Skeletal muscle cell (primary cell): ENCODE measurements around the gene SH3TC1.

Experiments used
- DNase-seq: peaks from one replicate; pipeline ENCODE4 v3.0.0-alpha.2; 2010; ENCODE audit warnings: low read depth
- H3K4me3 ChIP-seq: 2 replicates; pipeline ENCODE4 v1.5.1; 2011; ENCODE audit warnings: low read depth, mild to moderate bottlenecking, control low read depth, low read length, moderate library complexity

Gene SH3TC1

DNA sequence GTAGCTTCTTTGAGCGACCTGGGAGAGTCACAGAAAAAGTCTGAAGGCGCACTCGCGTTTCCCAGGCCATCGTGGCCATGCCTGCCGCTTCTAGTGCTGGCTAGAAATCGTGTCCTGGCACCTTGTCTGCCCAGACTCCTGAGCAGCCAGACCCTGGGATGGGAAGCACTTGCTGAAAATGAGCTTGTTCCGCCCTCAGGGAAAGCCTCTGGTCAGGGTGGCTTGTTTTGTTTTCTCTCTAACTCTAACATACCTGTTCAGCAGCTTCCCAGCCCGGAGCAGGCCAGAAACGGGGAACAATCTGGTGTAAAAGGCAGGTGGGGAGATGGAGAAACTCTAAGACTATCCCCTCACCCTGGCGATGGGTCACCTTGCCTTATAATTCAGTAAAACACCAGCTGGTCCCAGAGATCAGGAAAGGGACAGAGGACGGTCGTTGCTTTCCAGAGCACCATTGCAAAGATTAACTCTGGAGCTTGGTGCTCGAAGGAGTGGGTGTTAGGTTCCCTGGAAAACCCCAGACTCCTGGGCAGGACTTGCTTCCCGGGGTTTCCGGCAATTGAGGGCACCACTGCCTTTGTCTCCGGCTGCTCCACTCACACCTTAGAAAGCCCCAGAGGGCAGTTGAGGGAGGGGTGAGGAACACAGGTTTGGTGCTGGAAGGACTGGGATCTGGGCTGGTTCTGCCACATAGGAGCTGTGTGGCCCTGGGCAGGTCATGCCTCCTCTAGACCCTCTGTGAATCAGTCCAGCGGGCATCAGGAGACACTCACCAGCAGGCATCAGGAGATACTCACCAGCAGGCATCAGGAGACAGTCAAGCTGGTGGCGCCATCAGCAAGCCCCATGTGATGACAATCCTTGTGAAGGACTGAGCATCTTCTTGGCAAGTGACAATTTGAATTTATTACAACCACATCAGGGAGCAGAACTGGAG, 4.5 kb upstream of the SH3TC1 start:
- no peak overlapping the region for H3K4me3 ChIP-seq

GRCh38 chr4:8195431-8195830, 3.7 kb upstream of the SH3TC1 start:
- DNase-seq, result no peak
- no peak overlapping the region for H3K4me3 ChIP-seq

More for the DNA sequence above, 4.5 kb upstream of the SH3TC1 start:
- DNase-seq, result no peak

DNA sequence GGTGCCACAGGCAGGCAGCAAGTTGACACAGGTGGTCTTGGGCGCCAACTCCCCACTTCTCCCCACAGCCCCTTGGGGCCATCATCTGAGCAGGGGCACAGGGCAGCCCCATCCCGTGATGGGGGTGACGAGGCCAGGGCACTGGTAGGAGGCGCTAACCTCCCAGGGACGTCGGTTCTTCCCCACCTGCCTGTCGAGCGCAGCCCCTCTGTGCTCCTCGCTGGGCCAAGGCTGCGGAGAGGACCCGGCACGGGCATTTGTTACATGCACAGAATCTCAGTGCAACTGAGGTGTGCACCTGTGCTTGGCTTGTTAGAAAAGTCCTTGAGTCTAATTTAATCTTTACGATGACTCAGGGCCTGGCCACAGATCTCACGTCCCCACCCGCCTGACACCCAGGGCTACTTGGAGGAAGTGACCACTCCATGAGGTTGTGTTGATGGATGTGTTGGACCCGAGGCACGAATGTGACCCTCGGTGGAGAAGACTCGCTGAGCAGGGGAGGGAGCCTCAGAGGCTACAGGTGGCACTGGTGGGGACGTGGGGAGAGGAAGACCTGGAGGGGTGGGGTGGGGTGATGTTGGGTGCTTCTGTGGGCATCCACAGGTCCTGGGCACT, 3.1 kb upstream of the SH3TC1 start:
- no peak overlapping the region for H3K4me3 ChIP-seq
- DNase-seq, result no peak

- no peak for DNase-seq
- no peak overlapping the region for H3K4me3 ChIP-seq
Observed at GRCh38 chr4:8197521-8197920, 1.6 kb upstream of the SH3TC1 start.

- DNase-seq, result no peak
- H3K4me3 ChIP-seq, result no peak overlapping the region
Observed at GRCh38 chr4:8198206-8198905, 734 bp upstream of the SH3TC1 start.

GRCh38 chr4:8199594-8200301, 658 bp downstream of the SH3TC1 start:
- no peak for DNase-seq
- H3K4me3 ChIP-seq, result peak overlapping the region; percentile 33

DNA sequence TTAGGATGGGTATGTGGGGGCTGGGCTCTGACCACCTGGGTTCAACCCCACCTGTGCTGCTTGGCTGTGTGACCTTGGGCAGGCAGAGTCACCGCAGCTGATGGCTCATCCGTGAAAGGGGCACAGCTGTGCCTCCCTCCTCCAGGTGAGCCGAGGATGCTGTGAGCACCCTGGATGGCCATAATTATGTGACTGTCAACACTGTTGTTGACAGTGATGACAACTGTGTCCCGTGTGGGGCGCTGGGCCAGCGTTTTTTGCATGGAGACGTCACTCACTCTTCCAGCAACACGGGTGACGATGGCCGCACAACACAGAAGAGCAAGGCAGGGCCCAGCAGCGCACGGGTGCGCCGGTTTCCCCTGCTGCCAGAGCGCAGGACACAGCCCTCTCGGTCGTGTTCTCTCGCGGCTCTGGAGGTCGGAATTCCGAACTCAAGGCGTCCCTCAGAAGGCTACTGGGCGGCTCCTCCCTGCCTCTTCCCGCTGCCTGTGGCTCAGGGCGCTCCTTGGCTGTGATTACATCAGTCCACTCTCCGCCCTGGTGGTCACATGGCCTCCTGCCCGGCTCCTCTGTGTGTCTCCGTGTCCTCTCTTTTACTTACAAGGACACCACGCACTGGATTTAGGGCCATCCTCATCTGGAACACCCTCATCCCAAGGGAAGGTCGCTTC, 1.3 kb downstream of the SH3TC1 start:
- no peak overlapping the region for H3K4me3 ChIP-seq
- no peak for DNase-seq

DNA sequence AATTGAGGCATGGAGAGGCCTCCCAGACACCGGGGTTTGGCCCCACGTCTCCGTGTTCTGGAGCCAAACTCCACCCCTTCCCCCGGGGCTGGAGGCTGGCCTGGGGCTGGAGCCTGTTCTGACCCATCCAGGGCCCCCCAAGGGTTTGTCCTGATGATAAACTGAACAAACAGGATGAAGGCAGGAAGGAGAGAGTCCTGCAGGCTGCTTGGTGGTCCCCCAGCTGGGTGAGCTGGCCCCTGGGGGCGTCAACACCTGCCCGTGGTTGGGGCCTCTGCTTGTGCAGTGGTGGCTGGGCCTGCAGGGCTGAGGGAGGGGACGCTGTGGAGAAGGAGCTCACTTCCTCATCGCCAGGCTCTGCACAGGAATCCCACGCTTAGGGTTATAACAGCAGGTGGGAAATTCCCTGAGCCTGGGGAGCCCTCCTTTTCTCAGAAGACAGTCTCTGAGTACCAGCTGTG, 2.3 kb downstream of the SH3TC1 start:
- no peak for DNase-seq
- no peak overlapping the region for H3K4me3 ChIP-seq

DNA sequence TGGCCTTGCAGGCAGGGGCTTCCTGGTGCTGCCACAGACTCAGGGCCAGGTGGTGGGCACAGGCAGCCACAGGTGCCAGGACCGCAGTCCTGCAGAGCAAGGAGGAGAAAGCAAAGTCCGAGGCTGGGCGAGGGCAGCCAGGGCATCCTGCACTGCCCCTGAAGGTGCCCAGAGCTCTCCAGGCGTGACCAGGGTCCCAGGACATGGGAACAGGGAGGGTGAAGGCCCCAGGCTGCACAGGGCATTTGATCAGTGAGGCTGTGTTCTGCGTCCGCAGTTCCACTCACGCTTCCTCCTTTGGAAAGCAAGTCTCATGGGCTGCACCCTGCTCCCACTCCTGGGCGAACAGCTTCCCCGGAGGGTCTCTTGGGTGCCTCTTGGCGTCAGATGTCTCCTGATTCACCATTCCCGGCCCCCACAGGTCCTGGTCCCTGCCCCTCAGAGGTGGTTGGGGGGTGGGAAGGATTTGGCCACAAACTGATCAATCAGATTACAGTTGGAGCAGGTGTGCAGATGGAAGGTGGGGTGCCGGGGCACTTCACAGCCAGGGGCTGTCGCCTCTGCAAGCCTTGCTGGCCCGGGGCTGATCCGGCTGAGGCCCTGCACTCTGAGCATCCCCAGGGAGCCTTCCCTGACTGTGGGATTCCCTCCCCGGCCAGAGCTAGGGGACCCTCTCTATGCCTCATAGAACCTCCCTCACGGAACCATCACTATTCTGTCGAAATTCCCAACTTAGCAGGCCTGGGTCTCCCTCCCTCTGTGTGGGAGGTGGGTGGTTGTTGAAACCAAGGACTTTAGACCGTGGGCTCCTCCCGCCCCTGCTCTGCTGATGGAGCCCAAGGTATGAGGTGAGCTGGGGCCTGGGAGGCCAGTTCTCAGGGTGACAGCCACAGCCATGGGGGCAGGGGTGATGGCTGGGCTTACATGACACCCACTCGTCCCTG, 3.3 kb downstream of the SH3TC1 start:
- no peak overlapping the region for H3K4me3 ChIP-seq
- no peak for DNase-seq

DNA sequence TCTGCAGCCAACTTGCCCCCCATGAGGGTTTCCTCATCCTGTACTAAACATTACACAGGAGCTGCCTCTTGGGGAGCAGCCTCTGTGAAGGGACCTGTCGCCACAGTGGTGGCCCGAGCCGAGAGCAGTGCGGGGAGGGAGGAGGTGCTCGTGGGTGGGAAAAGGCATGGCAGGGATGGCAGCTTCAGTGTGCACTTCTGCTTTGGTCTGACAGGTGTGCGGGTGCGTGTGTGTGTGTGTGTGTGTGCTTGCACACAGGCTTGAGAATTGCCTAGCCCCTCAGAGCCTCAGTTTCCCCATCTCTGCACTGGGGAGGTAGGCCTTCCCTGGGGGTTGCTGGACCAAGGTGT, 3.9 kb downstream of the SH3TC1 start:
- DNase-seq, result no peak
- no peak overlapping the region for H3K4me3 ChIP-seq

- H3K4me3 ChIP-seq, result no peak overlapping the region
- DNase-seq, result no peak
Observed at GRCh38 chr4:8203817-8204216, 4.7 kb downstream of the SH3TC1 start.

DNA sequence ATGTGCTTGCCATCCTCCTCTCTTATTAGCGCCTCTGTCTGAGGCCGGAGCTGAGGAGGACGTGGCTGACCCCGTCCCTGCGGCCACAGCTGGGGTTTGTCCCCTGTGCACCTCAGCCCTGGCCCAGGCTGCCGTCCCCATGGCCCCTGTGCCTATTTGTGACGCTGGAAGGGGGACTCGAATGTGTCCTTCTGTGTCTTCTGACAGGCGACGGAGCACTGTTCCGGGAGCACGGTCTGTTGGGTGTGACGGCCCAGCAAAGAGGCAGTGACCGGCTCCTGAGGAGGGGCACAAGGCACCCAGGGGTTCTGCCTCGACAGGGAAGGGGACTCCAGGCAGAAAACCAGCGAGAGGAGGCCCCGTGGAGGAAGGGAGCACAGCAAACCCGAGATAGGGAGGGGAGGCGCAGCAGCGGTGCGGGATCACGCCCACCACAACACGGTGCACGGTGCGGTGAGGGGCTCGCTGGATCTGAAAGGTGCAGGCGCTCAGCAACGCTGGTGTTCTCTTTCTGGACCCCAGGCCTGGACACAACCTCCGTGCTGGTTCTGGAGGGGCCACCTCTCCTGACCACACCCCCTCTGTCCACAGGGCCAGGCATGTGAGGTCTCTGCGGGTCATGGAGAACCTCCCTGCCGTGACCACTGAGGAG, 5.6 kb downstream of the SH3TC1 start:
- no peak overlapping the region for H3K4me3 ChIP-seq
- no peak for DNase-seq

DNA sequence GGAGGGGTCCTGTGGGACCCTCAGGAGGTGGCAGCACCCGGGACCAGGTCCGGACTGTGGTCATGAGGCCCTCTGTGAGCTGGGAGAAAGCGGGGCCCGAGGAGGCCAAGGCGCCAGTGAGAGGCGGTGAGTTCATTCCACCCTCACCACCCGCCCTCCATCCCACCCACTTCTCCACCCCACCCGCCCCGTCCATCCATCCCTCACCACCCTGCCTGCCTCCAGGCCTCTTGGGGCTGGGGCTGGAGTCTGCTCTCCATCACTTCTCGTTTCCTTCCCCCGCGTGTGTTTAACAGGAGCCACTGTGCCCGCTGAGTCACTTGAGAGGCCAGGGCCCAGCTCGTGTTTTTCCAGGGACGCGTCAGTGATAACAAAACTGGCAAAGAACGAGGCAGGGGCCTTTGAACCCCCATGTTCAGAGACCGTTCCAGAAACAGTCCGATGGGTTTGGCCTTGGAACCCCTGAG, 6.2 kb downstream of the SH3TC1 start:
- no peak for DNase-seq
- H3K4me3 ChIP-seq, result no peak overlapping the region

DNA sequence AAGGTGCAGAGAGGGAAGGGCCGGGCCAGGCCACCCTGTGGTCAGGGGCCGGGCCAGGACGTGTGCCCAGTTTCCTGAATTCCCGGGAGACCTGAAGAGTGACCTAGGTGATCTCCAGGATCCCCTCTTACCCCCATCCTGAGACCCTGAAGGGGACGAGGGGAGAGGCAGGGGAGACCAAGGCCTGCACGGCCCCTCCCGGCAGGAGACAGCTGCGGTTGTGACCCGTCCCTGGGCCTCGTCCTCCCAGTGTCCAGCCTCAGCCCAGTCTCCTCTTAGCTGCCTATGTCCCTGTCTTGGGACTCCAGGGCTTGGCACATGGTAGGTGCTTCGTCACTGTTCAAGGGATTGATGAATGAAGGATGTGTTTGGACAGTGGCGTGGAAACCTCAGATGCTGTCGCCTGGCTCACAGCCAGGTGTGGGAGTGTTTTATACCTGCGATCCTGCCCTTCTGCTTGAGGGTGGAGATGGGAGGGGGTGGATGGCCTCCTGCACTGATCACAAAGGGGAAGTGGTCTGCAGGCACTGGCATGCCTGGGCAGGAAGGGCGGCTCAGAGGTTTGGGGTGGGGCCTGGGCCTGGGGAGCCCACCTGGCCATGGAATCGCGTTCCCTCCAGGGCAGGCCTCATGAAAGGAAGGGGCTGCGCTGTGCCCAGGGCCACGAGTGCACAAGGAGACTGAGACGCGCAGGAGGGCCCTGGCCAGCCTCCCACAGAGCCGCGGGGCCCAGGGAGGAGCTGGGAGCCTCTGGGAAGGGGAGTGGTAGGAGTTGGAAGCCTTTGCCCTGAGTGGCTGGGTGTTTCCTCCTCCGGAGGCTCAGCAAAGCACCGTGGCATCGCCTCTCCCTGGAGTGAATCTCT, 6.9 kb downstream of the SH3TC1 start:
- H3K4me3 ChIP-seq, result no peak overlapping the region
- no peak for DNase-seq

DNA sequence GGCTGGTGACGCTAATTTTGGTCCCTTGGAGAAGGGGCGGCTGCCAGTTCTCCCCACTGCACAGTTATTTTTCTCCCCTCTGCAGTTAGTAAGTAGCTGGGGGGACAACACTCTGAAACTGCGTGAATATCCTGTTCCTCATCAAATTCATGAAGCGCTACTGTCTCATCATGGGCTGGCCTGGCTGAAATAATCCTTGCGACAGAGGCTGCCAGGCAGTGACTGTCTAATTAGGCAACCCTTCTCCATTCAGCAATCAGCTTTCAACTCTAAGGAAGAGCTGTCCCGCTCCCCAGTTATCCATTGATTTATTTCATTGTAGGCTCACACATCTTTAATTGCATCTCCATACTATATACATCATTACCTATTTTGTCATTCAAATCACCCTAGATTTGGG, 8.2 kb downstream of the SH3TC1 start:
- DNase-seq, result no peak
- H3K4me3 ChIP-seq, result no peak overlapping the region

DNA sequence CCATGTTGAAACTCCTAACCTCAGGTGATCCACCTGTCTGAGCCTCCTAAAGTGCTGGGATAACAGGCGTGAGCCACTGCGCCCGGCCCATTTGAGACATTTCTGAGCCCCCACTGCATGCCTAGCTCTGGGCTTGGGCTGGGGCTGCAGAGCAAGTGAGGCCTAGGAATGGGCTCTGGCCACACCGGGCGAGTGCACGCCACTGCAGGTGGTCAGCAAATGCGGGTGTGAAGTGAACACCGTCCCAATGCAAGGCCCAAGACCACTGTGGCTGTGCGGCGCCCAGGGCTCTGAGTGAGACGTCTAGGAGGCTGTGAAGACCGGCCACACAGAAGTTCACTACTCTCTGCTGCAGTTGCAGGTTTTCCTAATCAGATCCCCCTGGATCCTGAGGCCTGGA, 9.5 kb downstream of the SH3TC1 start:
- no peak for DNase-seq
- H3K4me3 ChIP-seq, result no peak overlapping the region
